Prostate gland (tissue), 2 donors: ENCODE measurements around the gene KIZ. TPM values are rescaled to one million over a fixed set of nuclear protein-coding genes. Genes with fewer than 3 reads are reported as not detected.
"Not testable (repeated sequence)": the region's sequence is repeated elsewhere in the genome, so short reads cannot be mapped to it uniquely, and the experiment has no call there.

Experiments
- DNase-seq: peaks from one replicate; pipeline ENCODE4 v3.0.0-alpha.2; 2019; ENCODE audit warnings: low spot score
- H3K27ac ChIP-seq, 2 donors: fragments of 200-600 bp; sonication (generic); 2 replicates each; pipeline ENCODE4 v1.5.1; 2017 to 2019
- H3K27me3 ChIP-seq: fragments of 200-600 bp; sonication (generic); replicated peaks from 2 replicates; pipeline ENCODE4 v1.5.1; 2019; ENCODE audit not compliant: insufficient read depth
- H3K36me3 ChIP-seq, 2 donors: fragments of 200-600 bp; sonication (generic); 1 replicate in 1 of 2; 2 replicates in 1 of 2; pipeline versions ENCODE4 v1.5.1 to v1.8.1; 2017 to 2019
- H3K4me1 ChIP-seq: fragments of 200-600 bp; sonication (generic); replicated peaks from 2 replicates; pipeline ENCODE4 v1.5.1; 2019
- H3K4me3 ChIP-seq, 2 donors: fragments of 200-600 bp; sonication (generic); 2 replicates each; pipeline ENCODE4 v1.5.1; 2017 to 2019
- H3K9me3 ChIP-seq: fragments of 200-600 bp; sonication (generic); 2 replicates; pipeline ENCODE4 v1.5.1; 2017
- CTCF ChIP-seq, 4 experiments: fragments of 200-600 bp in 2 of 4; fragments of 450-650 bp in 2 of 4; sonication (generic) in 2 of 4; IDR thresholded peaks; 1 replicate in 3 of 4; 2 replicates in 1 of 4; pipeline ENCODE4 v1.5.1; 2016 to 2019; ENCODE audit warnings: antibody characterized with exemption in 4 of 4, mild to moderate bottlenecking in 2 of 4, moderate library complexity in 2 of 4
- POLR2A ChIP-seq: fragments of 450-650 bp; IDR thresholded peaks from one replicate; pipeline ENCODE4 v1.6.1; 2016; ENCODE audit warnings: antibody characterized with exemption, mild to moderate bottlenecking
- POLR2AphosphoS5 ChIP-seq: sonication (generic); formaldehyde crosslinking; IDR thresholded peaks from one replicate; pipeline ENCODE4 v1.6.1; 2017; ENCODE audit warnings: antibody characterized with exemption
- WGBS: methylation state at CpG from one replicate; pipeline ENCODE4 v1.1.5; 2018; 5-methylcytosine and 5-hydroxymethylcytosine counted together
- intact Hi-C: fragments of 100-400 bp; cut with DNase I; formaldehyde crosslinking; loops from one replicate; pipeline ENCODE4 v1.14.2; 2022
- total RNA-seq, 2 donors: library from RNA; depleted of rRNA; stranded (reverse); fragments of >200 nt; gene quantifications; one replicate each; pipeline ENCODE4 v1.1.0, GENCODE V29; 2016

Gene KIZ
- total RNA-seq, 2 donors from 2014 or later = 39.9 to 41.0 TPM

DNA sequence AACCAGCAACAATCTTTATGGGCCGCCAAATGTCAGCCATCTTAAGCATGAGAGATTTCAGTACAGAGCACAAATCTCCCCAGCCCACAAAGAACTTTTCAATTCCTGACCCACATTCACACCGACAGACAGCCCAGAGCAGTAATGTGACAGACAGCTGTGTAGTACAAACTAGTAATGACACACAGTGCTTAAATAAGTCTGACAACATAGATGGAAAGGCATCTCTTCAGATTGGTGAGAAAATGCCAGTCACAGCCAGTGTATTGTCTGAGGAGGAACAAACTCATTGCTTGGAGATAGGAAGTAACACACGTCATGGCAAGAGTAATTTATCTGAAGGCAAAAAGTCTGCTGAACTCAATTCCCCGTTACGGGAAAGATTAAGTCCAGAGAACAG lies 36.0 kb downstream of the KIZ start:
- no peaks in the 10 kb centered on the region for H3K9me3 ChIP-seq
- 93% methylated on average over 5 of the region's 5 CpGs for WGBS
- no peaks in the 10 kb centered on the region for H3K27me3 ChIP-seq
- no peaks in the 10 kb centered on the region for H3K4me1 ChIP-seq
- intact Hi-C loops = no loop called here
- TF ChIP-seq POLR2AphosphoS5 = no peak
- TF ChIP-seq CTCF (IDR thresholded peaks at IDR 0.05) = no peak
- no peak for TF ChIP-seq POLR2A
- no peak overlapping the region for H3K4me3 ChIP-seq
- DNase-seq = no peak
- no peak overlapping the region for H3K27ac ChIP-seq
- no peaks in the 10 kb centered on the region for H3K36me3 ChIP-seq

DNA sequence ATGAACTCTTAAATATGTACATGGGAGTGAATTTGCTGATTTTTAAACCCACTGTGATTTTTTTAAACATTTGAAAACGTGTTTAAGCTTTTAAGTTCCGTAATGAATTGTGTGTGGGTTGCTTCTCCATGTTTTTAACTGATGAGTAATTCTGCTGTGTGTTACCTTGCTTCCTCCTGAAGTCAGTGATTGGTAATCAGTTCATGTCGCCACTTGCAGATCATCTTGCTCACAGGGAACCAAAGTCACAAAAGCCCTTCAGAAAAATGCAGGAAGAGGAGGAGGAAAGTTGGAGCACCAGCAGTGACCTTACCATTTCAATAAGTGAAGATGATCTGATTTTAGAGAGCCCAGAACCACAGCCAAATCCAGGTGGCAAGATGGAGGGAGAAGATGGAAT lies 36.7 kb downstream of the KIZ start:
- Histone ChIP-seq H3K4me3 (no peak overlapping the region), H3K9me3 (no peaks in the 10 kb centered on the region), H3K36me3 (no peaks in the 10 kb centered on the region), H3K27me3 (no peaks in the 10 kb centered on the region), H3K4me1 (no peaks in the 10 kb centered on the region), H3K27ac (no peak overlapping the region)
- intact Hi-C loops = no loop called here
- 80% methylated on average over 3 of the region's 3 CpGs for WGBS
- DNase-seq = no peak
- TF ChIP-seq POLR2A (no peak), POLR2AphosphoS5 (no peak), CTCF (IDR thresholded peaks at IDR 0.05) (no peak)

GRCh38 chr20:21166801-21167200 lies 40.9 kb downstream of the KIZ start:
- Histone ChIP-seq H3K4me1 (no peaks in the 10 kb centered on the region), H3K27me3 (no peaks in the 10 kb centered on the region), H3K4me3 (no peak overlapping the region), H3K36me3 (no peaks in the 10 kb centered on the region), H3K9me3 (no peaks in the 10 kb centered on the region), H3K27ac (no peak overlapping the region)
- no peak for TF ChIP-seq POLR2AphosphoS5
- TF ChIP-seq POLR2A = no peak
- TF ChIP-seq CTCF (IDR thresholded peaks at IDR 0.05) = no peak
- 92% methylated on average over 2 of the region's 2 CpGs for WGBS
- DNase-seq = no peak
- intact Hi-C loops = no loop called here

DNA sequence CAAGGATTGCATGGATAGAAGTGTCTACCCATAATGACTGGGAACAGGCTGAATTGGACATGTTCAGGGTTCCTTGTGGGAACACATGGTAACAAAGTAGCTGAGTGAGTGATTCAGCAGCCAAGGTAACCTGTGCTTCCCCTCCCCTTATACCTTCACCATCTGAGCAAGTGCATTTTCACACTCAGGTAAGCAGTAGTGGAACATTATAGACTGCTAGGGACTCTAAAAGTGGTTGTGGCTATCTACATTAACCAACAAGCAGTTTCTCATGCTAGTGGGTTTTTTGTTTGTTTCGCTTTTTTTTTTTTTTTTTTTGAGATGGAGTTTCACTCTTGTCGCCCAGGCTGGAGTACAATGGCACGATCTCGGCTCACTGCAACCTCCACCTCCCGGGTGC lies 41.4 kb downstream of the KIZ start:
- intact Hi-C loops = no loop called here

DNA sequence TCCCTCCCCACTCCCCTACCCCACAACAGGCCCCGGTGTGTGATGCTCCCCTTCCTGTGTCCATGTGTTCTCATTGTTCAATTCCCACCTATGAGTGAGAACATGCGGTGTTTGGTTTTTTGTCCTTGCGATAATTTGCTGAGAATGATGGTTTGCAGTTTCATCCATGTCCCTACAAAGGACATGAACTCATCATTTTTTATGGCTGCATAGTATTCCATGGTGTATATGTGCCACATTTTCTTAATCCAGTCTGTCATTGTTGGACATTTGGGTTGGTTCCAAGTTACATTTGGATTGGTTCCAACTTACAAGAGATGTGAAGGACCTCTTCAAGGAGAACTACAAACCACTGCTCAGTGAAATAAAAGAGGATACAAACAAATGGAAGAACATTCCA lies 42.2 kb downstream of the KIZ start:
- DNase-seq, H3K4me1 ChIP-seq, H3K4me3 ChIP-seq, H3K27me3 ChIP-seq, H3K9me3 ChIP-seq, H3K27ac ChIP-seq, intact Hi-C loops, H3K36me3 ChIP-seq: not testable (repeated sequence)
- WGBS = 98% methylated on average over 3 of the region's 3 CpGs

More for the DNA sequence above, 41.4 kb downstream of the KIZ start:
- H3K27me3 ChIP-seq = no peaks in the 10 kb centered on the region
- no peak overlapping the region for H3K27ac ChIP-seq
- no peaks in the 10 kb centered on the region for H3K4me1 ChIP-seq
- TF ChIP-seq POLR2AphosphoS5 = no peak
- no peak for TF ChIP-seq POLR2A
- no peak for TF ChIP-seq CTCF (IDR thresholded peaks at IDR 0.05)
- WGBS = 90% methylated on average over 5 of the region's 5 CpGs
- DNase-seq = no peak
- H3K9me3 ChIP-seq = no peaks in the 10 kb centered on the region
- no peak overlapping the region for H3K4me3 ChIP-seq
- H3K36me3 ChIP-seq = no peaks in the 10 kb centered on the region
